GM12891 (cell line): ENCODE results near the gene UTY.

Source experiments
- PAX5 ChIP-seq: IDR thresholded peaks from 2 replicates; pipeline ENCODE4 v1.6.1; 2011; ENCODE audit warnings: low read length, moderate library complexity, mild to moderate bottlenecking; ENCODE audit not compliant: insufficient read depth, severe bottlenecking
- POLR2A ChIP-seq: IDR thresholded peaks from 2 replicates; pipeline ENCODE4 v1.6.1; 2011; ENCODE audit warnings: low read depth, low read length, control low read depth

- TF ChIP-seq PAX5 = no peak
- no peak for TF ChIP-seq POLR2A
Measured at GRCh38 chrY:13415556-13415955, 64.3 kb downstream of the UTY start.
